Fibroblast of lung (primary cell): ENCODE data around the gene TCF15. TPM values are rescaled to one million over a fixed set of nuclear protein-coding genes. Genes with fewer than 3 reads are reported as not detected.

Experiments
- DNase-seq, 2 donors: peaks; one replicate each; pipeline versions ENCODE4 v3.0.0 to v3.0.0-alpha.2; 2010; ENCODE audit warnings: low read depth in 2 of 2
- H2AFZ ChIP-seq: 2 replicates; pipeline ENCODE4 v1.5.1; 2012; ENCODE audit warnings: low read length, control low read depth, inconsistent platforms
- H3K27ac ChIP-seq: 2 replicates; pipeline ENCODE4 v1.5.1; 2011; ENCODE audit warnings: low read length, control low read depth; ENCODE audit not compliant: insufficient read depth
- H3K27me3 ChIP-seq: 2 replicates; pipeline ENCODE4 v1.5.1; 2011; ENCODE audit warnings: mild to moderate bottlenecking, low read length; ENCODE audit not compliant: control insufficient read depth, insufficient read depth
- H3K36me3 ChIP-seq: 2 replicates; pipeline ENCODE4 v1.5.1; 2011; ENCODE audit warnings: low read length; ENCODE audit not compliant: control insufficient read depth, insufficient read depth
- H3K4me1 ChIP-seq: 2 replicates; pipeline ENCODE4 v1.5.1; 2011; ENCODE audit warnings: low read length; ENCODE audit not compliant: control insufficient read depth, insufficient read depth; ENCODE audit errors: extremely low read depth
- H3K4me2 ChIP-seq: 2 replicates; pipeline ENCODE4 v1.5.1; 2011; ENCODE audit warnings: low read length, control low read depth; ENCODE audit not compliant: insufficient read depth; ENCODE audit errors: extremely low read depth
- H3K4me3 ChIP-seq, 4 experiments: fragments of 200-600 bp in 1 of 4; sonication (generic) in 1 of 4; replicated peaks in 1 of 4; 2 replicates each; pipeline ENCODE4 v1.5.1; 2011 to 2016; ENCODE audit warnings: low read length in 4 of 4, low read depth in 3 of 4, mild to moderate bottlenecking in 3 of 4, control low read depth in 2 of 4, inconsistent platforms in 1 of 4, mixed read lengths in 1 of 4; ENCODE audit not compliant: insufficient read depth in 1 of 4; ENCODE audit errors: control extremely low read depth in 1 of 4
- H3K79me2 ChIP-seq: 2 replicates; pipeline ENCODE4 v1.5.1; 2012; ENCODE audit warnings: mild to moderate bottlenecking, low read length, inconsistent platforms; ENCODE audit not compliant: control insufficient read depth, insufficient read depth
- H3K9ac ChIP-seq: 2 replicates; pipeline ENCODE4 v1.5.1; 2011; ENCODE audit warnings: mild to moderate bottlenecking, low read length, control low read depth; ENCODE audit not compliant: insufficient read depth
- H3K9me3 ChIP-seq: 2 replicates; pipeline ENCODE4 v1.5.1; 2012; ENCODE audit warnings: low read depth, low read length; ENCODE audit not compliant: control insufficient read depth, insufficient read depth
- H4K20me1 ChIP-seq: 2 replicates; pipeline ENCODE4 v1.5.1; 2011; ENCODE audit warnings: low read length; ENCODE audit not compliant: control insufficient read depth, insufficient read depth; ENCODE audit errors: extremely low read depth
- EZH2 ChIP-seq: IDR thresholded peaks from 2 replicates; pipeline ENCODE4 v1.5.1; 2012; ENCODE audit warnings: low read length, control low read depth, mild to moderate bottlenecking; ENCODE audit errors: missing control alignments
- polyA plus RNA-seq, 2 donors: library from polyadenylated mRNA; depleted of rRNA in 1 of 2; stranded (reverse) in 1 of 2; unstranded in 1 of 2; fragments of >200 nt; gene quantifications; 2 replicates each; pipeline ENCODE4 v1.2.1, GENCODE V29; 2011 to 2012; ENCODE audit warnings: missing spikeins in 1 of 2
- total RNA-seq: library from RNA; depleted of rRNA; stranded (reverse); fragments of >200 nt; gene quantifications from 2 replicates; pipeline ENCODE4 v1.2.1, GENCODE V29; 2014
- TF ChIP-seq, protein P1 (sequence below), 2 donors: IDR thresholded peaks in 1 of 2; conservative IDR thresholded peaks in 1 of 2; 1 replicate in 1 of 2; 2 replicates in 1 of 2; pipeline ENCODE4 v1.5.1; 2011 to 2012; ENCODE audit warnings: low read length in 2 of 2, control low read depth in 1 of 2, inconsistent platforms in 1 of 2, low read depth in 1 of 2, mild to moderate bottlenecking in 1 of 2

The TCF15 gene
- total and polyA plus RNA-seq, 2 donors (not counting 1 experiment from before 2014, with no cell fraction given): not detected

GRCh38 chr20:622161-622560 is 12.1 kb upstream of the TCF15 start:
- no peaks in the 10 kb centered on the region for H3K36me3 ChIP-seq
- H4K20me1 ChIP-seq: no peaks in the 10 kb centered on the region
- H3K27ac ChIP-seq: no peak overlapping the region
- no peak overlapping the region for H3K9ac ChIP-seq
- H2AFZ ChIP-seq: no peak overlapping the region
- H3K4me2 ChIP-seq: no peak overlapping the region
- no peaks in the 10 kb centered on the region for H3K9me3 ChIP-seq
- TF ChIP-seq, protein P1, sequence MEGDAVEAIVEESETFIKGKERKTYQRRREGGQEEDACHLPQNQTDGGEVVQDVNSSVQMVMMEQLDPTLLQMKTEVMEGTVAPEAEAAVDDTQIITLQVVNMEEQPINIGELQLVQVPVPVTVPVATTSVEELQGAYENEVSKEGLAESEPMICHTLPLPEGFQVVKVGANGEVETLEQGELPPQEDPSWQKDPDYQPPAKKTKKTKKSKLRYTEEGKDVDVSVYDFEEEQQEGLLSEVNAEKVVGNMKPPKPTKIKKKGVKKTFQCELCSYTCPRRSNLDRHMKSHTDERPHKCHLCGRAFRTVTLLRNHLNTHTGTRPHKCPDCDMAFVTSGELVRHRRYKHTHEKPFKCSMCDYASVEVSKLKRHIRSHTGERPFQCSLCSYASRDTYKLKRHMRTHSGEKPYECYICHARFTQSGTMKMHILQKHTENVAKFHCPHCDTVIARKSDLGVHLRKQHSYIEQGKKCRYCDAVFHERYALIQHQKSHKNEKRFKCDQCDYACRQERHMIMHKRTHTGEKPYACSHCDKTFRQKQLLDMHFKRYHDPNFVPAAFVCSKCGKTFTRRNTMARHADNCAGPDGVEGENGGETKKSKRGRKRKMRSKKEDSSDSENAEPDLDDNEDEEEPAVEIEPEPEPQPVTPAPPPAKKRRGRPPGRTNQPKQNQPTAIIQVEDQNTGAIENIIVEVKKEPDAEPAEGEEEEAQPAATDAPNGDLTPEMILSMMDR (conservative IDR thresholded peaks at IDR 0.05 in 1 of 2, IDR thresholded peaks at IDR 0.05 in 1 of 2; ENCODE audit: low read depth in 1 of 2, low read length in 2 of 2): no peak
- no peak for TF ChIP-seq EZH2
- H3K4me3 ChIP-seq: no peak overlapping the region
- H3K79me2 ChIP-seq: no peaks in the 10 kb centered on the region
- H3K4me1 ChIP-seq: no peaks in the 10 kb centered on the region
- DNase-seq: no peak
- H3K27me3 ChIP-seq: peaks cover 7% of the 10 kb centered on the region

- no peak overlapping the region for H3K4me2 ChIP-seq
- TF ChIP-seq EZH2: no peak
- TF ChIP-seq, protein P1 (conservative IDR thresholded peaks at IDR 0.05 in 1 of 2, IDR thresholded peaks at IDR 0.05 in 1 of 2; ENCODE audit: low read depth in 1 of 2, low read length in 2 of 2): no peak
- no peaks in the 10 kb centered on the region for H3K9me3 ChIP-seq
- H3K4me1 ChIP-seq: no peaks in the 10 kb centered on the region
- no peak overlapping the region for H2AFZ ChIP-seq
- H3K27me3 ChIP-seq: peaks cover 7% of the 10 kb centered on the region
- H3K79me2 ChIP-seq: no peaks in the 10 kb centered on the region
- no peak overlapping the region for H3K27ac ChIP-seq
- H3K4me3 ChIP-seq: no peak overlapping the region
- DNase-seq: peak in 1 of 2 donors; percentile 28
- H3K36me3 ChIP-seq: no peaks in the 10 kb centered on the region
- H4K20me1 ChIP-seq: no peaks in the 10 kb centered on the region
- no peak overlapping the region for H3K9ac ChIP-seq
Measured at GRCh38 chr20:621125-621756, 11.1 kb upstream of the TCF15 start.

DNA sequence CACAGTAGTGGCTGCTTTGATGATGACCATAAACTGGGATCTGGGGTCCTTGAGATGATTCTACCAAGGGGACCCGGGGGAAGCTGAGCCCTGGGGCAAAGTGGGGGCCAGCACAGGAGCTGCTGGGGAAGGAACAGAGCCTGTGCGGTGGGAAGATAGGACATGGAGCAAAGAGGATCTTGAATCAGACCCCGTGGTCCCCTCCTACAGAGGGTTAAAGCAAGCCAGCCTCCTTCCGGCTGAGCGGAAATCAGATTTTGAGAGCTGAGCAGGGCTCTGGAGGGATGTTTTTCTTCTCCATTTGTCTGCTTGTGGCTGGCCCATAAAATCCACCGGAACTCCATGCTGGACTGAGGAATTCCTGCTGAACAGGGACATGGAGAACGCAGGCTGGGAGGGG is 10.1 kb upstream of the TCF15 start:
- no peak overlapping the region for H2AFZ ChIP-seq
- H4K20me1 ChIP-seq: no peaks in the 10 kb centered on the region
- H3K4me2 ChIP-seq: no peak overlapping the region
- no peak overlapping the region for H3K9ac ChIP-seq
- H3K79me2 ChIP-seq: no peaks in the 10 kb centered on the region
- H3K27me3 ChIP-seq: peaks cover 7% of the 10 kb centered on the region
- H3K27ac ChIP-seq: no peak overlapping the region
- no peak for TF ChIP-seq EZH2
- TF ChIP-seq, protein P1 (conservative IDR thresholded peaks at IDR 0.05 in 1 of 2, IDR thresholded peaks at IDR 0.05 in 1 of 2; ENCODE audit: low read depth in 1 of 2, low read length in 2 of 2): no peak
- no peaks in the 10 kb centered on the region for H3K9me3 ChIP-seq
- DNase-seq: no peak
- H3K4me3 ChIP-seq: no peak overlapping the region
- no peaks in the 10 kb centered on the region for H3K4me1 ChIP-seq
- H3K36me3 ChIP-seq: no peaks in the 10 kb centered on the region
